AG20443 (cell line): ENCODE results near the gene TTLL6.
"Not testable (repeated sequence)": the region's sequence is repeated elsewhere in the genome, so short reads cannot be mapped to it uniquely, and the experiment has no call there.

Experiments
- DNase-seq: peaks from one replicate; pipeline ENCODE4 v3.0.0; 2012; ENCODE audit warnings: low spot score, mixed read lengths

The TTLL6 gene

GRCh38 chr17:48722915-48723422 lies 94.1 kb downstream of the TTLL6 start, which contains the start of gene PRAC2:
Gene PRAC2, plus strand, starts transcription at chr17:48723185. Its CDS starts 1,226 bp downstream, at chr17:48724411.
- no peak for DNase-seq

DNA sequence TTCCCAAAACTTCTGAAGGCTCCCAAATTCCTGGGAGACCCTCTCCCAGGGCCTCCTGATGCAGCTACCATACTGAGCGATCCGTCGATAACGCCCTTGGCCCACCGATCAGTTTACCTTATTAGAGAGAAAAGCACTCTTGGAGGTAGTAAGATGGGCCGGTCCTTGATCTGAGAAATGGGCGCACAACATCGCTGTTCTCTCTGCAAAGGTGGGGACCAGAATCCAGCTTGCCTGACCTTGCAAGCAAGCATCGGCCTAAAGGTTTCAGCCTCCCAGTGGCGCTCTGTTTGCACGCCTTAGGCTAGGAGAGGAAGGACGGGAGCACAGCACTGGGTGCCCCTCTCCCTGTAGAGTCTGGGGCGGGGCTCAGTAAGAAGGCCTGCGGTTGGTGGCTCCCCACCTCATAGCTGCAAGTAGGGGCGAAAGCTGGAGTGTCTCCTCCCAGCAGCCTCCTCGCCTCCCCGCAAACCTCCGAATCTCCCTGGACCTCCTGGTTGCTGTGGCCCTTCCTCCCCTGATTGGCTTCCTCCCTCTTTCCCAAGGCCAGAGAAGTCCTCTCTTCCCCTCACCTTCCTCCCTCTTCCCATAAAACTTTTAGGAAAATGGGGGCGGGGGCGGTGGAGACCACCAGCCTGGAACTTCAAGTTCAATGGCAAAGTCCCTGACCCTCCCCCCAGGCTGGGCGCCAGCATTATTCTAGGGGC lies 94.7 kb downstream of the TTLL6 start, which contains the start of gene PRAC1:
PRAC1 (minus strand) TSS at position 318 of the 707 bp plus-strand sequence; CDS start at position 192, 126 bp downstream.
- DNase-seq = no peak

DNA sequence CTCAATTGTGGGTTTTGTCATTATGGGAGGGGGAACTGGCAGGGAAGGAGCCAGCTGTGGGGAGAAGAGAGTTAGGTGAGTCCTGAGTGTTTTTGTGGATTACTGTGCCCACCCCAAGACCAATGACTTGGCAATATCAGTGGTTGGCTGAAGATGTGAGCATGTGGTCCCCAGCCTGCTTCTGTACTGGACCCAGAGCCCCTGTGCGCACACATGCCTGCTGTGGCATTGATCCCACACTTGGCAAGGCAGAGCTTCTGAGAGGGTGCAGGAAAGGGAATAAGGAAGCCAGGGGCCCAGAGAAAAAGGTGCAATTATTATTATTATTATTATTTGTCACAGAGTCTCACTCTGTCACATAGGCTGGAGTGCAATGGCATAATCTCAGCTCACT lies 96.0 kb downstream of the TTLL6 start:
- no peak for DNase-seq

DNA sequence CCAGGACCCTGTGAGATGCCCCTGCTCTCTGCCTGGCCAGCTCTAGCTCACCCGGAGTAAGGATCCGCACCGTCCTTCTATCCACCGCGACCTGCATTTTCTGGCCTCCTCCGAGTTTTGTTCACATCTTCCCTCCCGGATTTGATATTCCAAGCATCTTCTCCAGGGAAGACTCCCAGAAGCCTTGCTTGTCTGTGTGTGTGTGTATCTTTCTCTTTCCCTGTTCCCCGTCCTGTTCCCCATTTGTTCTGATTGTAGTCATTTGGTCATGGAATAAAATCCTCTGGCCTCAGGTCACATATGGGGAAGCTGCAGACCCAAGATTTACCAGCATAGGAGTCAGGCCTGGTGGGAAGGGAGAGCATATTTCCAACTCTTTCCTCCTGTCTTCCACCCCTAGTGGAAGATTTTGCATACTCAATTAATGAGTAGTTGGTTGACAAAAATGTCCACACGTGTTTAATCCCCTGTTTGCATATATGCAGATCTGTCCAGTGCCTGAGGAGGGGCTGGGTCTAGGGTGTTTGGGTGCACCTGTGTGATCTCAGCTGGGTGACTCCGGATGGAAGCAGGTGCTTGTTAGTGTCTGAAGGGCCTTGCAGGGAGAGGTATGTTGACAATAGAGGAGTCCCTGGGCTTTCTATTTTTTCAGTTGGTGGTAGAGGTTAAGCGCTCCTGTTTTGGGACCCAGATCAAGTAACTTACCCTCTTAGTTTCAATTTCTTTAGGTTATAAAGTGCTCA lies 96.6 kb downstream of the TTLL6 start:
- DNase-seq = no peak

GRCh38 chr17:48719642-48720265 lies 97.3 kb downstream of the TTLL6 start:
- no peak for DNase-seq

GRCh38 chr17:48718761-48719641 lies 98.0 kb downstream of the TTLL6 start:
- no peak for DNase-seq

GRCh38 chr17:48718227-48718760 lies 98.7 kb downstream of the TTLL6 start:
- DNase-seq = no peak

DNA sequence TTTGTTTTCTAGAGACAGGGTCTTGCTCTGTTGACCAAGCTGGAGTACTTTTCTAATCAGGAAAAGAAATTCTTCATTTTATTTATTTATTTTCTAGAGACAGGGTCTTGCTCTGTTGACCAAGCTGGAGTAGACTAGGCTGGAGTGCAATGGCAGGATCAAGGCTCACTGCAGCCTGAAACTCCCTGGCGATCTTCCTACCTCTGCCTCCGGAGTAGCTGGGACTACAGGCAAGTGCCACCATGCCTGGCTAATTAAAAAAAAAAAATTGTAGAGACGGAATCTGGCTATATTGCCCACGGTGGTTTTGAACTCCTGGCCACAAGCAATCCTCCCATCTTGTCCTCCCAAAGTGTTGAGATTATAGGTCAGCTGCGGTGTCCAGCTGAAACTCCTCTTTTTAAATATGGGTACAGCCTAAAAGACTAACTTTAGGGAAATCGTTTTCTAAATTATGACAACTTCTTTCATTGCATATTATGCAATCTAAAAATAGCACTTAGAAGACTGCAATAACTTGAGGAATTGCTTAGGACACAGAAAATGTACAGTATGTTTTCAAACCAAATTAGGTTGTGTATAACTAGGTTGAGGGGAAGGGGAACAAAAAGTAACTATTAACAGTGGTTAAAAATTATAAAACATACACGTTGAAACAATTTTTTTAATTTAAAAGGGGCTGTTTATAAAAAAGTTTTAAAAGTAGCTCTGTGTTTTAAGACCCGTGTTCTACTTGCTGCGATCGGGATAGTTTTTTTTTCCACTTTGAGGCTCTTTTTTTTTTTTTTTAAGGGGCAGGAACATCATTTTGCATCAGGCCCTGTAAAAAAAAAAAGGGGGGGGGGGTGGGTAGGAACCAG lies 99.4 kb downstream of the TTLL6 start:
- no peak for DNase-seq

GRCh38 chr17:48716549-48716948 lies 100.5 kb downstream of the TTLL6 start:
- not testable (repeated sequence) for DNase-seq

- no peak for DNase-seq
These were observed 101.3 kb downstream of the TTLL6 start for GRCh38 chr17:48715496-48716399.
